Sigmoid colon (tissue), 7 donors: Measurements from ENCODE around the gene RTF1. TPM values are rescaled to one million over a fixed set of nuclear protein-coding genes. Genes with fewer than 3 reads are reported as not detected.

Experiments
- DNase-seq: peaks from one replicate; pipeline ENCODE4 v3.0.0-alpha.2; 2019
- H3K27ac ChIP-seq, 4 donors: fragments of 200-600 bp; sonication (generic); one replicate each; pipeline ENCODE4 v1.5.1; 2016 to 2019; ENCODE audit warnings: mild to moderate bottlenecking in 1 of 4
- H3K27me3 ChIP-seq, 3 donors: fragments of 200-600 bp; sonication (generic); one replicate each; pipeline ENCODE4 v1.5.1; 2019; ENCODE audit warnings: mild to moderate bottlenecking in 1 of 3
- H3K36me3 ChIP-seq, 4 donors: fragments of 200-600 bp; sonication (generic); one replicate each; pipeline ENCODE4 v1.5.1; 2016 to 2019
- H3K4me1 ChIP-seq, 4 donors: fragments of 200-600 bp; sonication (generic); one replicate each; pipeline ENCODE4 v1.5.1; 2017 to 2019
- H3K4me3 ChIP-seq, 4 donors: fragments of 200-600 bp; sonication (generic); one replicate each; pipeline ENCODE4 v1.5.1; 2017 to 2019; ENCODE audit warnings: mild to moderate bottlenecking in 2 of 4, moderate library complexity in 1 of 4
- H3K9me3 ChIP-seq, 4 donors: fragments of 200-600 bp in 3 of 4; sonication (generic) in 3 of 4; one replicate each; pipeline versions ENCODE4 v1.5.1 to v1.6.1; 2013 to 2019
- EP300 ChIP-seq, 4 donors: sonication (generic); formaldehyde crosslinking; IDR thresholded peaks; one replicate each; pipeline ENCODE4 v1.6.1; 2017; ENCODE audit warnings: antibody characterized with exemption in 4 of 4
- POLR2A ChIP-seq, 2 donors: fragments of 450-650 bp; IDR thresholded peaks; one replicate each; pipeline ENCODE4 v1.6.1; 2016; ENCODE audit warnings: antibody characterized with exemption in 2 of 2, mild to moderate bottlenecking in 2 of 2, moderate library complexity in 2 of 2
- POLR2AphosphoS5 ChIP-seq, 4 donors: sonication (generic); formaldehyde crosslinking; IDR thresholded peaks; one replicate each; pipeline ENCODE4 v1.6.1; 2017; ENCODE audit warnings: antibody characterized with exemption in 4 of 4
- WGBS, 2 donors: extraction: QIAGEN DNeasy Blood & Tissue Kit; methylation state at CpG; one replicate each; pipeline ENCODE4 v1.1.7; 2013; 5-methylcytosine and 5-hydroxymethylcytosine counted together
- intact Hi-C: fragments of 100-400 bp; cut with DNase I; formaldehyde crosslinking; loops from one replicate; pipeline ENCODE4 v1.15.1; 2023
- polyA plus RNA-seq, 3 donors: library from polyadenylated mRNA; stranded (reverse); fragments of 200-250 nt; gene quantifications; one replicate each; pipeline ENCODE4 v1.2.3, GENCODE V29; 2013
- total RNA-seq, 4 donors: library from RNA; depleted of rRNA; stranded (reverse); fragments of >200 nt; gene quantifications; one replicate each; pipeline ENCODE4 v1.1.0, GENCODE V29; 2016
- TF ChIP-seq, protein P1 (sequence below), 4 experiments: fragments of 450-650 bp in 3 of 4; fragments of 200-600 bp in 1 of 4; IDR thresholded peaks; one replicate each; pipeline ENCODE4 v1.5.1; 2016 to 2019; ENCODE audit warnings: antibody characterized with exemption in 4 of 4, mild to moderate bottlenecking in 3 of 4, moderate library complexity in 2 of 4
- donor health status: healthy with polysubstance abuse.
- donor health status: Bipolar disorder and iron deficiency.
- donor health status: healthy.

Gene RTF1
- total and polyA plus RNA-seq, 7 donors: 18.6 to 35.7 (median 30.5) TPM

DNA sequence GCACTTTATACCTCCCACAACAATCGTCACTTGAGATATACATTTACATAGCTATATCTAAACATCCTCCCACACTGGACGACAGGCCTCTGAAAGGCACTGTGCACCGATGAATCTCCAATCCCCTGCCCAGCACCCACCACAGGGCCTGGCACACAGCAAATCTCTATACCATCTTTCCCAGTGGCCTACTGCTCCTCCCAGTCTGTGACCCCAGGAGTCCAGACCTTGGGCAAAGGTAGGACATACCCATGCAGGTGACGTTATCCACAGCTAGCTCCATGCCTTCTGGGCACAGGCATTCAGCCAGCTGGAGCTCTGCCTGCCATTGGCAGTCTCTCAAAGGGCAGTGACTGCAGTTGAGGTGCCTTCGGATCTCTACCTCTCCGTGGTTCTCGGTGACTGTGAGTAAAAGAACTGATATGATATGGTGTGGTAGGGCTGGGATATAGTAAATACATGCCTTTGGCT lies 91.0 kb downstream of the RTF1 start:
- no peaks in the 10 kb centered on the region for H3K9me3 ChIP-seq
- no peak overlapping the region for H3K4me3 ChIP-seq
- 18 to 71% methylated on average over 7 of the region's 7 CpGs for WGBS, 2 donors
- DNase-seq: no peak
- intact Hi-C loops: no loop called here
- H3K27ac ChIP-seq: no peak overlapping the region
- peaks cover 21 to 47% (median 32%) of the 10 kb centered on the region in 3 donors for H3K27me3 ChIP-seq
- H3K4me1 ChIP-seq: peaks cover 0 to 19% (median 18%) of the 10 kb centered on the region in 4 donors
- TF ChIP-seq POLR2A (IDR thresholded peaks at IDR 0.05) (no peak), EP300 (IDR thresholded peaks at IDR 0.05) (no peak), POLR2AphosphoS5 (IDR thresholded peaks at IDR 0.05) (no peak)
- TF ChIP-seq, protein P1, sequence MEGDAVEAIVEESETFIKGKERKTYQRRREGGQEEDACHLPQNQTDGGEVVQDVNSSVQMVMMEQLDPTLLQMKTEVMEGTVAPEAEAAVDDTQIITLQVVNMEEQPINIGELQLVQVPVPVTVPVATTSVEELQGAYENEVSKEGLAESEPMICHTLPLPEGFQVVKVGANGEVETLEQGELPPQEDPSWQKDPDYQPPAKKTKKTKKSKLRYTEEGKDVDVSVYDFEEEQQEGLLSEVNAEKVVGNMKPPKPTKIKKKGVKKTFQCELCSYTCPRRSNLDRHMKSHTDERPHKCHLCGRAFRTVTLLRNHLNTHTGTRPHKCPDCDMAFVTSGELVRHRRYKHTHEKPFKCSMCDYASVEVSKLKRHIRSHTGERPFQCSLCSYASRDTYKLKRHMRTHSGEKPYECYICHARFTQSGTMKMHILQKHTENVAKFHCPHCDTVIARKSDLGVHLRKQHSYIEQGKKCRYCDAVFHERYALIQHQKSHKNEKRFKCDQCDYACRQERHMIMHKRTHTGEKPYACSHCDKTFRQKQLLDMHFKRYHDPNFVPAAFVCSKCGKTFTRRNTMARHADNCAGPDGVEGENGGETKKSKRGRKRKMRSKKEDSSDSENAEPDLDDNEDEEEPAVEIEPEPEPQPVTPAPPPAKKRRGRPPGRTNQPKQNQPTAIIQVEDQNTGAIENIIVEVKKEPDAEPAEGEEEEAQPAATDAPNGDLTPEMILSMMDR (IDR thresholded peaks at IDR 0.05): no peak
- no peaks in the 10 kb centered on the region for H3K36me3 ChIP-seq

DNA sequence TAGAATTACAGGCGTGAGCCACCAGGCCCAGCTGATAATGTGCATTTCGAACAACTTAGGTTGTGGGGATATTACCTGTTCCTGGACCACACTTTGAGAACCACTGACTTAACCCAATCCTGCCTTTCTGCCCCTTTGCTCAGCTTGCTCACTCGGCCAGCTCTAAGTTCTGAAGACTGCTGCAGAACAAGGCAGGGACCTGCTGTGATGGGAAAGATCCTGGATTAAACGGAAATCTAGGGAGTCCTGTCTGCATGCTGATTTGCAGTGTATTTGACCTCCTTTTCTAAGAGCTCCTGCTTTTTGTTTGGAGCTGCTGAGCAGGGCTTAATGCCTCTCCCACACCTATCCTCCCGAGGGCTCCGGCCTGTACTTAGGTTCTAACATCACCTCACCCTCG lies 93.8 kb downstream of the RTF1 start:
- DNase-seq: no peak
- Histone ChIP-seq H3K27ac (no peak overlapping the region), H3K27me3 (peaks cover 28 to 44% (median 35%) of the 10 kb centered on the region in 3 donors)

DNA sequence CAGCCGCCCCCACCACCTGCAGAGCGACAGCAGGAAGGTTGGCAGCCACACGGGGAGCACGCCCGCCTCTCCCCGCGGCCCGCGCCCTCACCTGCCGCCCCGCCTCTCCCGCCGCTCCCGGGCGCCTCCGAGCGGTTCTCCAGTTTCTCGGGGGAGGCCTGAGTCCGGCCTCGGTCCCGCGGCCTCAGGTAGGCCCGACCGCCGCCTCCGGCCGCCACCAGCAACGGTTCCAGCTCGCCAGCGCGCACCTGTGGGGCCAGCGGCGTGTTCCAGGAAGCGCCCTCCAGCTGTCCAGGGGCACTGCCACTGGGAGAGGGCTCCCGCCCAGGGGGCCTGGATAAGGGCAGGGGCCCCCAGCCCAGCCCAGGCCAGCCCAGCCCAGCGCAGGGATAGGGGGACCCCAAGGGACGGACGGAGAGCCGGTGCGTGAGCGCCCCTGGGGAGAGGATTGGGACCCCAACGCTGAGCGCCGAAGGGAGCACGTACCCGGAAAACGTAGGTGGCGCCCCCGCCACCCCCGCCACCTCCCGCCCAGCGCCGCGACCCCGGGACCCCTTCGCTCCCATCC lies 94.5 kb downstream of the RTF1 start:
- TF ChIP-seq EP300 (IDR thresholded peaks at IDR 0.05): no peak
- H3K9me3 ChIP-seq: no peaks in the 10 kb centered on the region
- DNase-seq: no peak
- H3K4me1 ChIP-seq: peaks cover 0 to 28% (median 27%) of the 10 kb centered on the region in 4 donors
- no peaks in the 10 kb centered on the region for H3K36me3 ChIP-seq
- H3K27me3 ChIP-seq: peaks cover 28 to 44% (median 35%) of the 10 kb centered on the region in 3 donors
- intact Hi-C loops: no loop called here
- no peak overlapping the region for H3K27ac ChIP-seq
- peak overlapping the region in 3 of 4 donors; percentile 7 to 36 (median 35) for H3K4me3 ChIP-seq
- 4 to 6% methylated on average over 56 of the region's 56 CpGs for WGBS, 2 donors

More for the DNA sequence above, 93.8 kb downstream of the RTF1 start:
- TF ChIP-seq POLR2A (IDR thresholded peaks at IDR 0.05): no peak
- TF ChIP-seq, protein P1 (IDR thresholded peaks at IDR 0.05): no peak
- no peak for TF ChIP-seq POLR2AphosphoS5 (IDR thresholded peaks at IDR 0.05)
- TF ChIP-seq EP300 (IDR thresholded peaks at IDR 0.05): no peak
- intact Hi-C loops: no loop called here
- no peak overlapping the region for H3K4me3 ChIP-seq
- peaks cover 0 to 28% (median 27%) of the 10 kb centered on the region in 4 donors for H3K4me1 ChIP-seq
- H3K9me3 ChIP-seq: no peaks in the 10 kb centered on the region
- WGBS, 2 donors: 50 to 72% methylated on average over 7 of the region's 7 CpGs
- H3K36me3 ChIP-seq: no peaks in the 10 kb centered on the region

DNA sequence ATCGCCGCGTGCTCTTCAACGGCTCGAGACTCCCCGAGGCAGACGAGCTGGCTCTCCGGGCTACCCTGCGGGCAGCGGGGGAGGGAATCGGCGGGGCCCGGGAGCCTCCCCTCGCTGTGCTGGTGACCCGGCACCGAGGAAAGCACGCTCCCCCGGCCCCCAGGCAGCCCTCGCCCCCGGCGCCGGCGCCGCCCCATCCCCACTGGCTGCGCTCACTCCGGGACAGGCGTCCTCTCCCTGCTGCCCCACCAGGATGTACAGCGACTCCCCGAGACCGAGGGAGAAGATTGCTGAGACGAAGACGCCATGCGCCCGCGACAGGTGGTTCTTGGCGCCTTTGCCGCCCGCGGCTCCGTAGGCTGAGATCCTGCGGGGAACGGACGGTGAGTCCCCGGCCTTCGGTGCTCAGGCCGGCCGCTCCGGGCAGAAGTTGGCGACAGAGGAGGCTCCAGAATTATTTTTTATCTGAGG lies 95.0 kb downstream of the RTF1 start:
- no peak overlapping the region for H3K27ac ChIP-seq
- H3K4me1 ChIP-seq: peaks cover 0 to 28% (median 27%) of the 10 kb centered on the region in 4 donors
- no peaks in the 10 kb centered on the region for H3K36me3 ChIP-seq
- H3K4me3 ChIP-seq: peak overlapping the region in 3 of 4 donors; percentile 27 to 36 (median 35)
- DNase-seq: no peak
- intact Hi-C loops: no loop called here
- peaks cover 28 to 44% (median 35%) of the 10 kb centered on the region in 3 donors for H3K27me3 ChIP-seq
- 1 to 2% methylated on average over 49 of the region's 49 CpGs for WGBS, 2 donors
- no peaks in the 10 kb centered on the region for H3K9me3 ChIP-seq
- TF ChIP-seq, protein P1 (IDR thresholded peaks at IDR 0.05): no peak
- no peak for TF ChIP-seq POLR2A (IDR thresholded peaks at IDR 0.05)
- TF ChIP-seq POLR2AphosphoS5 (IDR thresholded peaks at IDR 0.05): no peak
- TF ChIP-seq EP300 (IDR thresholded peaks at IDR 0.05): no peak

DNA sequence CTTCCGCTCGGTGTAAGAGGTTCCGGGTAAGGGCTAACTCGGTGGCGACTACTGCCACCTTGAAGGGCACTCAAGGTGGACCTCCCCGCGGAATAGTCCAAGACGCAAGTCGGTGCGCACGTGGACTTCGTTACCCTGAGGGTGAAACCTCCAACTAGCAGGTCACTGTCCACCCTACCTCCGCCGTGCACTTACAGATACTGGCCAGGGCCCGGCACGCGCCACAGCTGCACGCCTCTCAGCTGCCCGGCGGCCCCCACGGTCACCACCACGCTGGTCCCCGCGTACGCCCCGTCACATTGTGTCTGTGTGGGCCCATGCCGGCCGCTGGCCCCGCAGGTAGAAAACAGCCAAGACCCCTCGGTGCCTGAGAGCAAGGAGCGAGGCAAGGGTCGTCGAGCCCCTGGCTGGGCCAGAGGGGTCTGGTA lies 95.6 kb downstream of the RTF1 start:
- Histone ChIP-seq H3K27ac (no peak overlapping the region), H3K4me3 (peak overlapping the region in 3 of 4 donors; percentile 27 to 36 (median 35)), H3K9me3 (no peaks in the 10 kb centered on the region), H3K27me3 (peaks cover 28 to 44% (median 35%) of the 10 kb centered on the region in 3 donors), H3K36me3 (peaks cover 0 to 5% (median 2%) of the 10 kb centered on the region in 4 donors), H3K4me1 (peaks cover 0 to 28% (median 27%) of the 10 kb centered on the region in 4 donors)
- TF ChIP-seq POLR2A (IDR thresholded peaks at IDR 0.05) (no peak), EP300 (IDR thresholded peaks at IDR 0.05) (no peak), POLR2AphosphoS5 (IDR thresholded peaks at IDR 0.05) (no peak)
- TF ChIP-seq, protein P1 (IDR thresholded peaks at IDR 0.05): no peak
- no peak for DNase-seq
- intact Hi-C loops: no loop called here
- 6 to 9% methylated on average over 33 of the region's 33 CpGs for WGBS, 2 donors
